ENCODE results near the gene FPGT.
"Not testable (repeated sequence)": the region's sequence is repeated elsewhere in the genome, so short reads cannot be mapped to it uniquely, and the experiment has no call there.

Gene FPGT

DNA sequence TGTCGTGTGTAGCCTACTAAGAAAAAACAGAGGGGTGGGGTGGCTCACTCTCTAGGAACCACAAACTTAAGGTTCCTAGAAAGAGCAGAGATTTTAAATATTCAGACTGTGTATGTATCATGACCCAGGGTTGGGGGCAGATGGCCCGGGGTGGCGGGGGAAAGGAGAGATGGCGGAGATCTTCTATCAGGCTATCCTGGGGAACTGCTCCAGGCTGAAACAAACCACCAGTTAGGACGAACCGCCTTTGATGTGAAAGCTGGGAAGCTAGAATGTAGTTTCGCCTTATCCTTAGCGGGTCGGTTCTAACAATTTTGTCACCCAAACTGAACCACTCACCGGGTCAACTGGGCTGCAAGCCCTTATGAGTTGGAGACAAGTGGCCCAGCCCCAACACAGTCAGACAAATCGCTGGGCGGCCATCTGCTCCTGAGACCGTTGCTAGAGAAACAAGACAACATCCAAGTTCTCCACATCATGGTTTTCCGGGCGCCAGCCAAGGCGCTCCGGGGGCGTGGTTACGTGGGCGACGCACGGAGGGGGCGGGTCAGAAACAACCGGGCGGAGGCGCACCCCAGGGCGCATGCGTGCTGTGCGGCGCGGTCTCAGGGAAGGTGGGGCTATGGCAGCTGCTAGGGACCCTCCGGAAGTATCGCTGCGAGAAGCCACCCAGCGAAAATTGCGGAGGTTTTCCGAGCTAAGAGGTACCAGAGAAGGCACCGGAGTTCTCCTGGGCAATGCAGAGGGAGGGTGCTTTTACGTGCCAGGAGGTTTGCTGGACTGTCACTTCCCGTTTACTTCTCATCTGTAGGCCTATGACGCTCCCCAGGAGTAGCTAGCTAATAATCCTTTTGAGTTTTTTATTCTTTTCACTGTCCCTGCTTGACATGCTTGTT is at the start of gene FPGT, which contains the start of gene LRRIQ3:
Gene FPGT, plus strand, starts transcription at position 586 of the 896 bp plus-strand sequence. Its CDS starts 37 bp downstream, at position 623.
Gene LRRIQ3, minus strand, starts transcription at position 520 of the 896 bp plus-strand sequence. CDS start 14,492 bp downstream, outside the sequence.
- DNase-seq, result peak; percentile 97

- DNase-seq, result no peak
These were observed 38.0 kb upstream of the FPGT start for GRCh38 chr1:74160046-74160445.

GRCh38 chr1:74161497-74161896 is 36.5 kb upstream of the FPGT start:
- no peak for DNase-seq

- DNase-seq, result no peak
These were observed 35.7 kb upstream of the FPGT start for GRCh38 chr1:74162333-74162732.

- not testable (repeated sequence) for DNase-seq
These were observed 23.6 kb upstream of the FPGT start for GRCh38 chr1:74174423-74174822.

GRCh38 chr1:74180490-74180889 is 17.6 kb upstream of the FPGT start:
- no peak for DNase-seq

DNA sequence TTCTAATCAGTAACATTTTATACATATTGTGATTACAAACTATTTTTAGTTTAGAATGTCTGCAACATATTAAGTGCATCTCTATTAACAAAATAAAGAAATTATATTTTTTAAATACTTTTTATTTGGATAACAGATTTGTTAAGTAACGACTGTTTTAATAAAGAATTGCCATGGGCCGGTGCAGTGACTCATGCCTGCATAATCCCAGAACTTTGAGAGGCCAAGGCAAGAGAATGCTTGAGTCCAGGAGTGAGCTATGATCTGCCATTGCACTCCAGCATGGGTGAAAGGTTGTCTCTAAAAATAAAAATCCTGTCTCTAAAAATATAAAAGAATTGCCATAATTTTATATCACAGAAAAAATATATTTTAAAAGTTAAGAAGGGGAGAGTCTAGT is 4.1 kb upstream of the FPGT start:
- no peak for DNase-seq

DNA sequence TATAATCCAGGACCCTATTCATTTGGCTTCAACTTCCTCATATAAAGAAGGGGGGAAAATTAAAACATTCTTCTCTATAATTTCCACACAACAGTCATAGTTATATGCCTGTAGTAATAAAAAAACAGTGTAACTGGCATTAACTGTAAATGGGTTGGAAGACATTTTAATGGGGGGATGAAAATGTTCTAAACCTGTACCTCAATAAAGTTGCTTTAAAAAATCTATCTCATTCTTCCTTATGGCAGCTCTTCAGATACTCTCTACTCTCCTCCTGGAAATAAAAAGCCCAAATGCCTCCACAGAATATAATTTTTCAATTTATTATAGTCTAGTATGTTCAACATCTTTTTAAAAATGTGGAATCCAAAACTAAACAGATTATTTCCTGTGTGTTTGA is 2.7 kb upstream of the FPGT start:
- DNase-seq, result no peak

DNA sequence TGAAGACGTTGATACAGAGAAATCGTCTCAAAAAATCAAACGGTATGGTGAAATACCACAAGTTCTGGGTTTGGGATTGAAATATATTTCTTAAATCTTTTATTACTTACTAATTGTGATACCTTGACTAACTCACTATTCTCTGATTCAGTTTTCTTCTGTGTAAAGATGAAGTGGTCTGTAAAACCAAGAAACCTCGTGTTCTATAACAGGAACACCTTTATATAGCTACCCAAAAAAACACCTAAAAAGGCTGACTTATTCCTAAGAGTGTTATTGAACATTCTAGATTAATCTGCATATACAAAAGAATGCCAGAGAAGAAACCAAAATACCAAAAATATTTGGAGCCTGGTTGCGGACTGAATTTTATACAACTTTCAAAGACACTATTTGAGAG is 787 bp upstream of the FPGT start:
- DNase-seq, result no peak

- DNase-seq, result no peak
These were observed 1.5 kb downstream of the FPGT start for GRCh38 chr1:74199504-74199903.

DNA sequence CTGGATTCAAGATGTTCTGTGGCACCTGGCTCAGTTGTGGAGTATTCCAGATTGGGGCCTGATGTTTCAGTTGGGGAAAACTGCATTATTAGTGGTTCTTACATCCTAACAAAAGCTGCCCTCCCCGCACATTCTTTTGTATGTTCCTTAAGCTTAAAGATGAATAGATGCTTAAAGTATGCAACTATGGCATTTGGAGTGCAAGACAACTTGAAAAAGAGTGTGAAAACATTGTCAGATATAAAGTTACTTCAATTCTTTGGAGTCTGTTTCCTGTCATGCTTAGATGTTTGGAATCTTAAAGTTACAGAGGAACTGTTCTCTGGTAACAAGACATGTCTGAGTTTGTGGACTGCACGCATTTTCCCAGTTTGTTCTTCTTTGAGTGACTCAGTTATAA is 7.2 kb downstream of the FPGT start:
- DNase-seq, result no peak

GRCh38 chr1:74215229-74215628 is 17.2 kb downstream of the FPGT start:
- no peak for DNase-seq

DNA sequence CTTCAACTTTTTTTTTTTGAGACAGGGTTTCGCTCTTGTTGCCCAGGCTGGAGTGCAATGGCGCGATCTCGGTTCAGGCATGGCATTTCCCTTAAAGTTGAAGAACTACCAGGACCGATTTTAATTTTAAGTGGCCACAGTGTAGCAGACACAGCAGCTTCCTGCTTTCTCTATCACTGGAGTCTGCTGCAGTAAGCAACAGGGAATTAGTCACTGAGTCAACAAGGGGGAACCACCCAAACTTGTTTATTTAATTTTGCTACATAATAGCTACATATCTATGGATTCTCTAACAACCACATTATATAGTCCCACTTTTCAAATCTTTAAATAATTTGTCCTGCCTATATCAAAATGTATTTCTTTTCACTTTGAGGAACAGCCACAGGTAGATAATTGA is 24.7 kb downstream of the FPGT start:
- DNase-seq, result no peak

DNA sequence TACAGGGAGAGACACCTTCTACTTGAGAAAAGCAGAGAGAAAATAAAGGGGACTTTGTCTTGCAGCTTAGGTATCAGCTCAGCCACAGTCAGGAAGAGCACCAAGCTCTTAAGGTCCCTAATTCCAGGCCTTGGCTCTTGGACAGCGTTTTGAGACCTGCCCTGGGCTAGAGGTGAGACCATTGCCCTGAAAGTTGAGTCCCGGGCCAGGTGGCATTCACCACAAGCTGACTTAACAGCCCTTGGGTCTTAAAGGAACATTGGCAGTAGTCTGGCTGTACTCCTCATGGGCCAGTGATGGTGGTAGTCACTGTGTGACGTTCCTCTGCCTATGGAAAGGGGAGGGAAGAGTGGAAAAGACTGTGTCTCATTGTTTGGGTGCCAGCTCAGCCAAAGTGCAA is 25.4 kb downstream of the FPGT start:
- no peak for DNase-seq

GRCh38 chr1:74235153-74235552 is 37.1 kb downstream of the FPGT start, which contains the start of gene TNNI3K:
TNNI3K (plus strand) TSS chr1:74235387; CDS start chr1:74235452, 65 bp downstream.
- no peak for DNase-seq

- DNase-seq, result no peak
These were observed 38.4 kb downstream of the FPGT start for GRCh38 chr1:74236440-74236839.

GRCh38 chr1:74237035-74237434 is 39.0 kb downstream of the FPGT start:
- DNase-seq, result no peak

DNA sequence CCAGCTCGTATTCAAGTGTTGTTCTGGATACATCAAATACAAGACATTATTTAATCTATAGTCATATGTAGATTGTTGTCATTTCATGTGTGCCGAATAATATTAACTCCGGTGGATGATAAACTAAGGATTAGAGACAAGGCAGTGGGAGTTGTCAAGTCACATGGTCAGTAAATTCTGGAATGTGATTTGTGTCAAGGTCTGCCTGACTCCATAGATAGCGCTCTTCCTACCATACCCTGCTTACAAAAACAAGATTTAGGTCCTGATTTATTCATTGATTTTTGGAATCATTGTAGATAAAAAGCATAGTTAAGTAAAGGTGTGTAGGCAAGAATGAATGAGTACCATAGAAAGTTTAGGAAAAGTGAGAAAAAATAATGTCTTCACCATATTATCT is 39.7 kb downstream of the FPGT start:
- no peak for DNase-seq

DNA sequence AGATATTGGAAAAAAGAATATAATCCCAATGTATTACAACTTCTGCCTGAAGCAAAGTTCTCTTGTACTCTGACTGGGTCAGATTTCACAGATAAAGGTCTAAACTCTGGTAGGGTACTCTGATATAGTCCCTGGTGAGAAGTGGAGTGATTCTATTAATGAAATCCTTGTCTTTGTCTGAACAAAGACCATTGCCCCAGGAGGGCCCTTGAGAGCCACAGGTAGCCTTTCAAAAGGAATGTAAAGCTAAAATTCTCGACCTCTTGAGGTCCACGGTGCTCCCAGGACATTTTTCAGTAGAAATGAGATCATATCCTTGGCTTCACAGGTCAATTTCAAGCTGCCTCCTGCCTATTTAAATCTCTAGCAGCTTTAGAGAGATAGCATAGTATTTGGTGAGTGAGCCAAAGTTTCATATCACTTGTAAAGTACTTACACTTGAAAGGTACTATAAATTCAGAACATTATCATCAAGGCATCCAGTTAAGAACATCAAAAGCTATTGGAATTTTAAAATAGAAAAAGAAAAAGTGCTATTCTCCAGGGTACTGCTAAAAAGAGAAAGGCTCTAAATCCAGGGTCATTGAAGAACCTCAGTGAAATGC is 47.2 kb downstream of the FPGT start:
- no peak for DNase-seq

- no peak for DNase-seq
These were observed 48.3 kb downstream of the FPGT start for GRCh38 chr1:74246315-74246714.

- no peak for DNase-seq
These were observed 50.0 kb downstream of the FPGT start for GRCh38 chr1:74247881-74248528.

DNA sequence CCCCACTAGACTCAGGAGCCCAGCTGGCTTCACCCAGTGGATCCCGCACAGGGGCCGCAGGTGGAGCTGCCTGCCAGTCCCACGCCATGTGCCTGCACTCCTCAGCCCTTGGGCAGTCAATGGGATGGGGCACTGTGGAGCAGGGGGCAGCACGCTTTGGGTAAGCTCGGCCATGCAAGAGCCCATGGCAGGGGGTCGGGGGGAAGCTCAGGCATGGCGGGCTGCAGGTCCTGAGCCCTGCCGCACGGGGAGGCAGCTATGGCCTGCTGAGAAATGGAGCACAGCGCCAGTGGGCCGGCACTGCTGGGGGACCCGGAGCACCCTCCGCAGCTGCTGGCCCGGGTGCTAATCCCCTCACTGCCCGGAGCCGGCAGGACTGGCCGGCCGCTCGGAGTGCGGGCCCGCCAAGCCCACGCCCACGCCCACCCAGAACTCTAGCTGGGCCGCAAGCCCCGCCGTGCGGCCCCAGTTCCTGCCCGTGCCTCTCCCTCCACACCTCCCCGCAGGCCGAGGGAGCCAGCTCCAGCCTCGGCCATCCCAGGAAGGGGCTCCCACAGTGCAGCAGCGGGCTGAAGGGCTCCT is 55.3 kb downstream of the FPGT start:
- DNase-seq, result not testable (repeated sequence)

Data from stimulated activated CD4-positive, alpha-beta T cell treated with anti-CD3 and anti-CD28 coated beads, Interleukin-12 subunit alpha, Interleukin-12 subunit beta, amount 100 ng/mL, for 4 hours (primary cell).